ENCODE data around the gene DGKI. TPM values are rescaled to one million over a fixed set of nuclear protein-coding genes. Genes with fewer than 3 reads are reported as not detected.

The DGKI gene
- total RNA-seq, 1 experiment from 2014 or later: 0.15 TPM

GRCh38 chr7:137890449-137890921 is 43.7 kb upstream of the DGKI start:
- Histone ChIP-seq H4K20me1 (ENCODE audit: insufficient read depth) (no peaks in the 10 kb centered on the region), H3K36me3 (ENCODE audit: control insufficient read depth in 1 of 2, insufficient read depth in 2 of 2, low read length in 2 of 2) (no peaks in the 10 kb centered on the region), H3K9ac (ENCODE audit: low read length) (no peak overlapping the region), H3K4me2 (ENCODE audit: low read length) (no peak overlapping the region), H2AFZ (ENCODE audit: low read depth, low read length, poor library complexity, severe bottlenecking) (no peak overlapping the region), H3K27ac (ENCODE audit: low read depth, low read length) (no peak overlapping the region), H3K9me3 (ENCODE audit: control insufficient read depth in 1 of 2, insufficient read depth in 1 of 2, low read depth in 1 of 2, low read length in 2 of 2) (no peaks in the 10 kb centered on the region), H3K4me1 (ENCODE audit: control insufficient read depth in 1 of 2, insufficient read depth in 2 of 2, low read length in 2 of 2) (no peaks in the 10 kb centered on the region), H3K9me2 (ENCODE audit: insufficient read depth) (no peaks in the 10 kb centered on the region), H3K79me2 (ENCODE audit: insufficient read depth, low read length) (no peaks in the 10 kb centered on the region), H3K27me3 (ENCODE audit: insufficient read depth, low read length) (no peaks in the 10 kb centered on the region), H3K4me3 (replicated peaks in 1 of 2; ENCODE audit: low read depth in 1 of 2, low read length in 2 of 2) (no peak overlapping the region)
- no TSS peak for BruUV-seq (replicated peaks)
- ATAC-seq (no peak), DNase-seq (ENCODE audit: low read depth, low spot score) (no peak)
- ChIA-PET RAD21 (ENCODE audit: low non-redundant PET in 1 of 2, low total read pairs in 2 of 2, uncharacterized antibody in 2 of 2, unreplicated experiment in 2 of 2) (no interaction called here), CTCF (no interaction called here), POLR2A (no interaction called here)
- TF ChIP-seq POLR2AphosphoS5 (IDR thresholded peaks at IDR 0.05; ENCODE audit: low read depth, low read length): no peak
- intact Hi-C loops (cut with micrococcal nuclease): no loop called here

- CTCF ChIA-PET: interaction anchor here (1.0 kb wide), 1 partner anchor 16 kb away, joined by 3 read pairs; no protein-coding TSS in a partner anchor
- no peak overlapping the region for H3K27ac ChIP-seq (ENCODE audit: low read depth, low read length)
These were observed 41.5 kb upstream of the DGKI start for GRCh38 chr7:137888241-137888640.

More at GRCh38 chr7:137888241-137888640, 41.5 kb upstream of the DGKI start:
- Histone ChIP-seq H3K4me2 (ENCODE audit: low read length) (no peak overlapping the region), H3K9me3 (ENCODE audit: control insufficient read depth in 1 of 2, insufficient read depth in 1 of 2, low read depth in 1 of 2, low read length in 2 of 2) (no peaks in the 10 kb centered on the region), H3K9ac (ENCODE audit: low read length) (no peak overlapping the region), H3K4me3 (replicated peaks in 1 of 2; ENCODE audit: low read depth in 1 of 2, low read length in 2 of 2) (no peak overlapping the region), H3K27me3 (ENCODE audit: insufficient read depth, low read length) (no peaks in the 10 kb centered on the region), H3K4me1 (ENCODE audit: control insufficient read depth in 1 of 2, insufficient read depth in 2 of 2, low read length in 2 of 2) (peaks cover 1 to 3% of the 10 kb centered on the region in 2 experiments), H4K20me1 (ENCODE audit: insufficient read depth) (no peaks in the 10 kb centered on the region), H3K79me2 (ENCODE audit: insufficient read depth, low read length) (no peaks in the 10 kb centered on the region), H3K9me2 (ENCODE audit: insufficient read depth) (no peaks in the 10 kb centered on the region), H2AFZ (ENCODE audit: low read depth, low read length, poor library complexity, severe bottlenecking) (no peak overlapping the region), H3K36me3 (ENCODE audit: control insufficient read depth in 1 of 2, insufficient read depth in 2 of 2, low read length in 2 of 2) (no peaks in the 10 kb centered on the region)
- no TSS peak for BruUV-seq (replicated peaks)
- ATAC-seq: no peak
- ChIA-PET POLR2A (no interaction called here), RAD21 (ENCODE audit: low non-redundant PET in 1 of 2, low total read pairs in 2 of 2, uncharacterized antibody in 2 of 2, unreplicated experiment in 2 of 2) (no interaction called here)
- intact Hi-C loops (cut with micrococcal nuclease): no loop called here
- no peak for DNase-seq (ENCODE audit: low read depth, low spot score)
- TF ChIP-seq EZH2phosphoT487 (IDR thresholded peaks at IDR 0.05; ENCODE audit: borderline replicate concordance) (no peak), CBX3 (IDR thresholded peaks at IDR 0.05; ENCODE audit: low read depth) (no peak), CTCF (IDR thresholded peaks at IDR 0.05 in 2 of 3, conservative IDR thresholded peaks at IDR 0.05 in 1 of 3; ENCODE audit: borderline replicate concordance in 1 of 3, insufficient read depth in 1 of 3, low read depth in 2 of 3, low read length in 2 of 3) (no peak), REST (IDR thresholded peaks at IDR 0.05; ENCODE audit: low read depth) (no peak), SRF (IDR thresholded peaks at IDR 0.05; ENCODE audit: low read depth) (no peak), SIN3A (IDR thresholded peaks at IDR 0.05; ENCODE audit: low read depth) (no peak), FOSL1 (IDR thresholded peaks at IDR 0.05; ENCODE audit: low read depth) (no peak), SP1 (IDR thresholded peaks at IDR 0.05; ENCODE audit: low read depth) (no peak), MAX (IDR thresholded peaks at IDR 0.05) (no peak), JUND (IDR thresholded peaks at IDR 0.05) (no peak), ZNF274 (IDR thresholded peaks at IDR 0.05; ENCODE audit: low read depth, low read length) (no peak), RAD21 (IDR thresholded peaks at IDR 0.05; ENCODE audit: low read depth) (no peak), EZH2 (IDR thresholded peaks at IDR 0.05) (no peak), EGR1 (IDR thresholded peaks at IDR 0.05; ENCODE audit: low read depth) (no peak), POLR2AphosphoS5 (IDR thresholded peaks at IDR 0.05; ENCODE audit: low read depth, low read length) (no peak), POLR2A (IDR thresholded peaks at IDR 0.05; ENCODE audit: borderline replicate concordance, extremely low read depth, insufficient read depth, insufficient read length) (no peak), CEBPB (IDR thresholded peaks at IDR 0.05; ENCODE audit: low read depth) (no peak), YY1 (IDR thresholded peaks at IDR 0.05; ENCODE audit: extremely low read depth, insufficient replicate concordance, low read depth, low read length) (no peak)

Data from HCT116 (cell line).